Keratinocyte (primary cell): ENCODE measurements around the gene GRM4. TPM values are rescaled to one million over a fixed set of nuclear protein-coding genes. Genes with fewer than 3 reads are reported as not detected.

ENCODE experiments used
- DNase-seq: peaks from one replicate; pipeline ENCODE4 v3.0.0-alpha.2; 2011; ENCODE audit warnings: low read depth, missing footprints, low spot score
- FAIRE-seq: peaks from 2 replicates; lab custom pipeline; 2011; peaks lifted over from hg19 to GRCh38; lab: Jason Lieb, UNC
- H2AFZ ChIP-seq: 2 replicates; pipeline ENCODE4 v1.6.0; 2012; ENCODE audit warnings: low read length, control low read depth, inconsistent platforms; ENCODE audit not compliant: control insufficient read depth
- H3K27ac ChIP-seq: 2 replicates; pipeline ENCODE4 v1.5.1; 2011; ENCODE audit warnings: low read length; ENCODE audit not compliant: control insufficient read depth, insufficient read depth
- H3K27me3 ChIP-seq: 3 replicates; pipeline ENCODE4 v1.6.0; 2011; ENCODE audit warnings: low read length; ENCODE audit not compliant: control insufficient read depth, insufficient read depth; ENCODE audit errors: extremely low read depth
- H3K36me3 ChIP-seq, 2 experiments: 2 replicates in 1 of 2; 3 replicates in 1 of 2; pipeline ENCODE4 v1.5.1; 2011; ENCODE audit warnings: low read length in 2 of 2, mild to moderate bottlenecking in 1 of 2; ENCODE audit not compliant: control insufficient read depth in 2 of 2, insufficient read depth in 2 of 2; ENCODE audit errors: extremely low read depth in 1 of 2
- H3K4me1 ChIP-seq: 3 replicates; pipeline ENCODE4 v1.5.1; 2011; ENCODE audit warnings: low read length; ENCODE audit not compliant: control insufficient read depth, insufficient read depth; ENCODE audit errors: extremely low read depth
- H3K4me2 ChIP-seq: 3 replicates; pipeline ENCODE4 v1.6.0; 2011; ENCODE audit warnings: low read depth, low read length; ENCODE audit not compliant: control insufficient read depth, insufficient read depth; ENCODE audit errors: extremely low read depth
- H3K4me3 ChIP-seq, 3 experiments: fragments of 200-600 bp in 1 of 3; sonication (generic) in 1 of 3; 2 replicates in 2 of 3; 3 replicates in 1 of 3; pipeline ENCODE4 v1.5.1; 2011 to 2016; ENCODE audit warnings: low read length in 3 of 3, mild to moderate bottlenecking in 3 of 3, control low read depth in 2 of 3, inconsistent platforms in 1 of 3, low read depth in 1 of 3, mixed read lengths in 1 of 3, mixed run types in 1 of 3, moderate library complexity in 1 of 3; ENCODE audit not compliant: control insufficient read depth in 2 of 3, insufficient read depth in 2 of 3; ENCODE audit errors: extremely low read depth in 1 of 3
- H3K79me2 ChIP-seq: 2 replicates; pipeline ENCODE4 v1.6.0; 2012; ENCODE audit warnings: low read length; ENCODE audit not compliant: control insufficient read depth, insufficient read depth
- H3K9ac ChIP-seq: 3 replicates; pipeline ENCODE4 v1.6.0; 2011; ENCODE audit warnings: low read length; ENCODE audit not compliant: control insufficient read depth, insufficient read depth; ENCODE audit errors: extremely low read depth
- H3K9me1 ChIP-seq: 3 replicates; pipeline ENCODE4 v1.6.0; 2011; ENCODE audit warnings: low read length; ENCODE audit not compliant: control insufficient read depth, insufficient read depth; ENCODE audit errors: extremely low read depth
- H3K9me3 ChIP-seq: 2 replicates; pipeline ENCODE4 v1.5.1; 2012; ENCODE audit warnings: low read depth, low read length; ENCODE audit not compliant: control insufficient read depth
- H4K20me1 ChIP-seq: 3 replicates; pipeline ENCODE4 v1.6.0; 2011; ENCODE audit warnings: low read length; ENCODE audit not compliant: control insufficient read depth, insufficient read depth; ENCODE audit errors: extremely low read depth
- EZH2 ChIP-seq: IDR thresholded peaks from one replicate; pipeline ENCODE4 v1.6.1; 2012; ENCODE audit warnings: inconsistent platforms, mild to moderate bottlenecking, low read length, moderate library complexity
- dilution Hi-C: fragments of 300-500 bp; cut with MboI; formaldehyde crosslinking; loops from one replicate; pipeline ENCODE4 v1.7.0; 2020; ENCODE audit warnings: low sequenced_read_pairs; ENCODE audit not compliant: extremely low pct_ligation_motif_present
- polyA plus RNA-seq, 5 experiments: library from polyadenylated mRNA; depleted of rRNA in 3 of 5; stranded (reverse) in 3 of 5; stranded (forward) in 1 of 5; unstranded in 1 of 5; fragments of >200 nt; gene quantifications; 1 replicate in 1 of 5; 2 replicates in 3 of 5; 3 replicates in 1 of 5; pipeline versions ENCODE4 v1.2.1 to v1.2.3, GENCODE V29; 2011 to 2012; ENCODE audit warnings: missing spikeins in 2 of 5, low read depth in 1 of 5, low replicate concordance in 1 of 5
- TF ChIP-seq, protein P1 (sequence below), 3 experiments: IDR thresholded peaks in 1 of 3; conservative IDR thresholded peaks in 1 of 3; optimal IDR thresholded peaks in 1 of 3; 2 replicates in 2 of 3; 3 replicates in 1 of 3; pipeline versions ENCODE3 to v1.5.1; 2011; ENCODE audit warnings: low read length in 3 of 3, mild to moderate bottlenecking in 3 of 3, moderate library complexity in 2 of 3, control low read depth in 1 of 3, inconsistent platforms in 1 of 3; ENCODE audit not compliant: insufficient read depth in 2 of 3; ENCODE audit errors: extremely low read depth in 1 of 3

The GRM4 gene
- polyA plus RNA-seq, 1 donor (not counting 4 experiments of a cell fraction or from before 2014, with no cell fraction given), result not detected

DNA sequence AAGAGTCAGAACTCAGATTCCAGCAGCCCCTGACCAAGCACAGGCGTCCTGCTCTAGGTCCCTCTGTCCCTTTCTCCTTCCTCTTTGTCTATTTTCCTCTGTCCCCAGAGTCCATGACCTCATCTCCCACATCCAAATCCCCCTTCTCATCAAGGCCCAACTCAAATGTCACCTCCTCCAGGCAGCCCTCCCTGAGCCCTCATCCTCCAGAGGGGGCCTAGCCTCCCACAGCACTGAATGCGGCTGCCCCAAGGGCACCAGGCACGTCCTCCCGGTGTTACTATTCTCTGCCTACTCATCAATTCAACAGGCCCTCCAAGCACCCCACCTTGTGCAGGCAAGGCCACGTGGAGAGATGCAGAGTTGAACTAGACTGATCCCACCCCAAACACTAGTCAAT, 49.7 kb downstream of the GRM4 start:
- no peaks in the 10 kb centered on the region for H3K4me1 ChIP-seq
- no peaks in the 10 kb centered on the region for H4K20me1 ChIP-seq
- no peak overlapping the region for H3K4me2 ChIP-seq
- dilution Hi-C loops, result no loop called here
- no peaks in the 10 kb centered on the region for H3K9me3 ChIP-seq
- FAIRE-seq (no peak), DNase-seq (no peak)
- no peak overlapping the region for H2AFZ ChIP-seq
- no peaks in the 10 kb centered on the region for H3K9me1 ChIP-seq
- no peak for TF ChIP-seq EZH2
- TF ChIP-seq, protein P1, sequence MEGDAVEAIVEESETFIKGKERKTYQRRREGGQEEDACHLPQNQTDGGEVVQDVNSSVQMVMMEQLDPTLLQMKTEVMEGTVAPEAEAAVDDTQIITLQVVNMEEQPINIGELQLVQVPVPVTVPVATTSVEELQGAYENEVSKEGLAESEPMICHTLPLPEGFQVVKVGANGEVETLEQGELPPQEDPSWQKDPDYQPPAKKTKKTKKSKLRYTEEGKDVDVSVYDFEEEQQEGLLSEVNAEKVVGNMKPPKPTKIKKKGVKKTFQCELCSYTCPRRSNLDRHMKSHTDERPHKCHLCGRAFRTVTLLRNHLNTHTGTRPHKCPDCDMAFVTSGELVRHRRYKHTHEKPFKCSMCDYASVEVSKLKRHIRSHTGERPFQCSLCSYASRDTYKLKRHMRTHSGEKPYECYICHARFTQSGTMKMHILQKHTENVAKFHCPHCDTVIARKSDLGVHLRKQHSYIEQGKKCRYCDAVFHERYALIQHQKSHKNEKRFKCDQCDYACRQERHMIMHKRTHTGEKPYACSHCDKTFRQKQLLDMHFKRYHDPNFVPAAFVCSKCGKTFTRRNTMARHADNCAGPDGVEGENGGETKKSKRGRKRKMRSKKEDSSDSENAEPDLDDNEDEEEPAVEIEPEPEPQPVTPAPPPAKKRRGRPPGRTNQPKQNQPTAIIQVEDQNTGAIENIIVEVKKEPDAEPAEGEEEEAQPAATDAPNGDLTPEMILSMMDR (optimal IDR thresholded peaks at IDR 0.05 in 1 of 3, IDR thresholded peaks at IDR 0.05 in 1 of 3, conservative IDR thresholded peaks at IDR 0.05 in 1 of 3; ENCODE audit: extremely low read depth in 1 of 3, insufficient read depth in 2 of 3, low read length in 3 of 3), result no peak
- H3K9ac ChIP-seq, result no peak overlapping the region
- H3K27me3 ChIP-seq, result peaks cover 64% of the 10 kb centered on the region
- no peaks in the 10 kb centered on the region for H3K79me2 ChIP-seq
- no peaks in the 10 kb centered on the region for H3K36me3 ChIP-seq
- no peak overlapping the region for H3K27ac ChIP-seq
- H3K4me3 ChIP-seq, result no peak overlapping the region

DNA sequence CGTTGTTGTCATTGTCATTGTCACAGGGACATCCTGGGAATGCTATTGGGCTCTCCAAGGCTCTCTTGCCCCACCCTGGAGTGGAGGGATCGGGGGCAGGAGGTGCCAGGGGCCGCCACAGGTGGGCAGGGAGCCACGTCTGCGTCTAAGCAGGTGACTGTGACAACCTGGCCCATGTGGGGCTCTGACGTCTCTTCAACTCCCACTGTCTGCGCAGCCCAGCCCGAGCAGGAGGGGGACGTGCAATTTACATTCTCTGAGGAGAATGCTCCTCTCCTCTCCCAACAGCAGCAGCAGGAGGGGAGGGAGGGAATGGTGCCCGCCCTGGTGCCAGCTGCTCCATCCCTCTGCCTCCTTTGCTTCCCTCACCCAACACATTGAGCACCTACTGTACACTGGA, 50.1 kb downstream of the GRM4 start:
- H3K4me3 ChIP-seq, result no peak overlapping the region
- dilution Hi-C loops, result no loop called here
- no peaks in the 10 kb centered on the region for H3K79me2 ChIP-seq
- TF ChIP-seq, protein P1 (optimal IDR thresholded peaks at IDR 0.05 in 1 of 3, IDR thresholded peaks at IDR 0.05 in 1 of 3, conservative IDR thresholded peaks at IDR 0.05 in 1 of 3; ENCODE audit: extremely low read depth in 1 of 3, insufficient read depth in 2 of 3, low read length in 3 of 3), result no peak
- TF ChIP-seq EZH2, result no peak
- H3K4me1 ChIP-seq, result no peaks in the 10 kb centered on the region
- DNase-seq (no peak), FAIRE-seq (no peak)
- peaks cover 64% of the 10 kb centered on the region for H3K27me3 ChIP-seq
- no peaks in the 10 kb centered on the region for H3K9me3 ChIP-seq
- H3K4me2 ChIP-seq, result no peak overlapping the region
- H3K27ac ChIP-seq, result no peak overlapping the region
- H3K36me3 ChIP-seq, result no peaks in the 10 kb centered on the region
- no peak overlapping the region for H2AFZ ChIP-seq
- H4K20me1 ChIP-seq, result no peaks in the 10 kb centered on the region
- H3K9ac ChIP-seq, result no peak overlapping the region
- no peaks in the 10 kb centered on the region for H3K9me1 ChIP-seq
